ENCODE measurements around the gene MCF2L2. TPM values are rescaled to one million over a fixed set of nuclear protein-coding genes. Genes with fewer than 3 reads are reported as not detected.

Gene MCF2L2
- total and polyA plus RNA-seq, 9 donors = 0.09 to 0.56 (median 0.24) TPM

- no peak for DNase-seq
- H3K9me3 ChIP-seq (replicated peaks; ENCODE audit: control insufficient read depth, low read depth, low read length) = no peaks in the 10 kb centered on the region
- no peak overlapping the region for H3K27ac ChIP-seq (ENCODE audit: low read length)
- H3K4me3 ChIP-seq (ENCODE audit: low read length) = no peak overlapping the region
- no peaks in the 10 kb centered on the region for H3K27me3 ChIP-seq (ENCODE audit: control insufficient read depth, insufficient read depth, low read length)
- no CpG with 5 or more reads among the region's 2 CpGs for WGBS (ENCODE audit: insufficient coverage)
- peaks cover 2% of the 10 kb centered on the region for H3K4me1 ChIP-seq (ENCODE audit: control insufficient read depth, insufficient read depth, low read length)
- H3K36me3 ChIP-seq (ENCODE audit: control insufficient read depth, insufficient read depth, low read length) = no peaks in the 10 kb centered on the region
Observed at GRCh38 chr3:183464480-183464879, 36.1 kb upstream of the MCF2L2 start.

GRCh38 chr3:183460081-183461055 lies 31.9 kb upstream of the MCF2L2 start:
- Histone ChIP-seq H3K36me3 (ENCODE audit: control insufficient read depth, insufficient read depth, low read length) (no peaks in the 10 kb centered on the region), H3K27ac (ENCODE audit: low read length) (no peak overlapping the region), H3K9me3 (replicated peaks; ENCODE audit: control insufficient read depth, low read depth, low read length) (no peaks in the 10 kb centered on the region), H3K4me1 (ENCODE audit: control insufficient read depth, insufficient read depth, low read length) (no peaks in the 10 kb centered on the region), H3K4me3 (ENCODE audit: low read length) (no peak overlapping the region), H3K27me3 (ENCODE audit: control insufficient read depth, insufficient read depth, low read length) (no peaks in the 10 kb centered on the region)
- 78% methylated on average over 2 of the region's 7 CpGs for WGBS (ENCODE audit: insufficient coverage)
- DNase-seq = no peak

DNA sequence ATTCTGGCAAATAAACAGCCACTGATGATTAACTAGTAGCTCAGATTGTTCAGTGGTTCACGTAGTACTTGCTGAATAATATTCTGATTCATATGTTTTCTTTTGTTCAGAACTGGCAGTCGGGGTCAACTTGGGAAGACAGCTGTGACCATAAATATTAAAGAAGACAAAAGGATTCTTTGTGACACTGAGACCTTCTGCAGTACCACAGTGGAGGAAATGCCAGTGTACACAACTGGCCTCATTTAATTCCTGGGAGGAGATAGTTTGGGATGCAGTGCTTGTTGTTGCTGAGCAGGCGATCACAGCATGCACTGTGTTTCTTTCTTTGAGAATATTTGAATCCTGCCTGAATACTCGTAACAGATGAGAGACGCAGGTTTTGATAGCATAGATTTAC lies 26.7 kb upstream of the MCF2L2 start:
- no peak overlapping the region for H3K4me3 ChIP-seq (ENCODE audit: low read length)
- H3K4me1 ChIP-seq (ENCODE audit: control insufficient read depth, insufficient read depth, low read length) = peaks cover 6% of the 10 kb centered on the region
- peaks cover 12% of the 10 kb centered on the region for H3K36me3 ChIP-seq (ENCODE audit: control insufficient read depth, insufficient read depth, low read length)
- WGBS (ENCODE audit: insufficient coverage) = 67% methylated on average over 2 of the region's 5 CpGs
- peak overlapping the region; percentile 67 for H3K27ac ChIP-seq (ENCODE audit: low read length)
- DNase-seq = peak; percentile 71
- H3K9me3 ChIP-seq (replicated peaks; ENCODE audit: control insufficient read depth, low read depth, low read length) = no peaks in the 10 kb centered on the region
- no peaks in the 10 kb centered on the region for H3K27me3 ChIP-seq (ENCODE audit: control insufficient read depth, insufficient read depth, low read length)

DNA sequence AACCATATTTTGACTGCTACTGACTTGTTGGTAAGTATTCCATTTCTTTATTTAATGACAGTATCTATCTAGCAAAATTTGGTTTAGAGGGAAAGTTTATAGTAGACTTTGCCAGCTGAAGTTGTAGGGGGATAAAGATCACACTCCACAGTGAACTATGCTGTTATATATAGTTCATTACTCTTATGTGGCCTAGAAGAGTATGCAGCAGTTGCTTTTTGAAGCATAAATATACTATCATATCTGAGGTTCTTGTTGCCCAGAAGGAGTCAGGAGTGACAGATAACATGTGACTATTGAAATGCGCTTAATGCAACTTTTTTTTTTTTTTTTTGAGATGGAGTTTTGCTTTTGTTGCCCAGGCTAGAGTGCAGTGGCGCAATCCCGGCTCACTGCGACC lies 25.6 kb upstream of the MCF2L2 start:
- Histone ChIP-seq H3K4me3 (ENCODE audit: low read length) (no peak overlapping the region), H3K4me1 (ENCODE audit: control insufficient read depth, insufficient read depth, low read length) (peaks cover 6% of the 10 kb centered on the region), H3K36me3 (ENCODE audit: control insufficient read depth, insufficient read depth, low read length) (peaks cover 12% of the 10 kb centered on the region), H3K27me3 (ENCODE audit: control insufficient read depth, insufficient read depth, low read length) (no peaks in the 10 kb centered on the region), H3K9me3 (replicated peaks; ENCODE audit: control insufficient read depth, low read depth, low read length) (no peaks in the 10 kb centered on the region), H3K27ac (ENCODE audit: low read length) (peak overlapping the region; percentile 74)
- DNase-seq = no peak
- 90% methylated on average over 2 of the region's 4 CpGs for WGBS (ENCODE audit: insufficient coverage)

DNA sequence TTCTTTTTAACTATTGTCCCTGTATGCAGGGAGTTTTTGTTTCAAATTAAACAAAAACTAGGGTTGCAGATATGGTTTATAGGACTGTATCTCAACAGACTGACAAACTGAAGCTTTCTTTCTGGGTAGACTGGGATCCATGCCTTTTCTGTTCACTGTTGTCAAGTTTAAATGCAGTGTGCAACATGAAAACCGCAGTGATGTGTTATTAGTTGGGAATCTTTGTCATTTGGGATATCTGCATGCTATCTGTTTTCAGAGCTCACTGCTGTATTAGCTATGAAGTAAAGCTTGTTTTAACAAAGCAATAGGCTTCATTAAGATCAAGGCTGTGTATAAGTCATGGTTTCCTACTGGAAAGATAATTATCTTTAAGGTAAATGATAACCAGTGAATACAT lies 21.4 kb upstream of the MCF2L2 start:
- no peaks in the 10 kb centered on the region for H3K9me3 ChIP-seq (replicated peaks; ENCODE audit: control insufficient read depth, low read depth, low read length)
- peak overlapping the region; percentile 22 for H3K4me3 ChIP-seq (ENCODE audit: low read length)
- DNase-seq = no peak
- no peaks in the 10 kb centered on the region for H3K27me3 ChIP-seq (ENCODE audit: control insufficient read depth, insufficient read depth, low read length)
- peak overlapping the region; percentile 71 for H3K27ac ChIP-seq (ENCODE audit: low read length)
- peaks cover 6% of the 10 kb centered on the region for H3K4me1 ChIP-seq (ENCODE audit: control insufficient read depth, insufficient read depth, low read length)
- WGBS (ENCODE audit: insufficient coverage) = 50% methylated on average over 1 of the region's 1 CpG
- H3K36me3 ChIP-seq (ENCODE audit: control insufficient read depth, insufficient read depth, low read length) = peaks cover 8% of the 10 kb centered on the region

DNA sequence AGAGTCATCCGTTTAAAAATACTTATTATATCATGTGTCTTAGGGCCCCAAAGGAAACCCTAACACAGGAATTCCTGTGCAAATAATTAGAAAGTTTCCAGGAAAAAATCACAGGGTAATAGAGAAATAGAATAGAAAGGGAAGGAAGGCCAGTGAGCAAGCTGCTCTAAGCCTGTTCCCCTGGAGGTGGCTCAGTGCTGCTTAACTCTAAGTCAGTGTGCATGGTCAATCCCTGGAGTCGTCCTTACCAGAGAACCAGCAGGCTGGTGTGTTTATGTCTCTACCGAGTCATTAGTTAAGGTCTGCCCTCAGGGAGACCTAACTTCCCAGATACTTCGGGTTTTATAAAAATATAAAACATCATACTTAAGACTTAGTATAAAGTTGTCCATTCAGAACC lies 21.0 kb upstream of the MCF2L2 start:
- Histone ChIP-seq H3K27me3 (ENCODE audit: control insufficient read depth, insufficient read depth, low read length) (no peaks in the 10 kb centered on the region), H3K4me1 (ENCODE audit: control insufficient read depth, insufficient read depth, low read length) (peaks cover 6% of the 10 kb centered on the region), H3K4me3 (ENCODE audit: low read length) (peak overlapping the region; percentile 22), H3K36me3 (ENCODE audit: control insufficient read depth, insufficient read depth, low read length) (peaks cover 8% of the 10 kb centered on the region), H3K27ac (ENCODE audit: low read length) (peak overlapping the region; percentile 71), H3K9me3 (replicated peaks; ENCODE audit: control insufficient read depth, low read depth, low read length) (no peaks in the 10 kb centered on the region)
- peak; percentile 53 for DNase-seq
- no CpG with 5 or more reads among the region's 4 CpGs for WGBS (ENCODE audit: insufficient coverage)

- Histone ChIP-seq H3K27ac (ENCODE audit: low read length) (no peak overlapping the region), H3K9me3 (replicated peaks; ENCODE audit: control insufficient read depth, low read depth, low read length) (peaks cover 2% of the 10 kb centered on the region), H3K4me1 (ENCODE audit: control insufficient read depth, insufficient read depth, low read length) (peaks cover 3% of the 10 kb centered on the region), H3K27me3 (ENCODE audit: control insufficient read depth, insufficient read depth, low read length) (no peaks in the 10 kb centered on the region), H3K4me3 (ENCODE audit: low read length) (peak overlapping the region; percentile 93), H3K36me3 (ENCODE audit: control insufficient read depth, insufficient read depth, low read length) (peaks cover 6% of the 10 kb centered on the region)
- no peak for DNase-seq
- WGBS (ENCODE audit: insufficient coverage) = no CpG with 5 or more reads among the region's 3 CpGs
Observed at GRCh38 chr3:183448369-183449128, 20.1 kb upstream of the MCF2L2 start.

- DNase-seq = peak; percentile 93
Observed at GRCh38 chr3:183447206-183448001, 19.0 kb upstream of the MCF2L2 start.

GRCh38 chr3:183446838-183447205 lies 18.4 kb upstream of the MCF2L2 start:
- DNase-seq = no peak
- Histone ChIP-seq H3K4me3 (ENCODE audit: low read length) (peak overlapping the region; percentile 93), H3K27me3 (ENCODE audit: control insufficient read depth, insufficient read depth, low read length) (no peaks in the 10 kb centered on the region), H3K4me1 (ENCODE audit: control insufficient read depth, insufficient read depth, low read length) (peaks cover 2% of the 10 kb centered on the region), H3K36me3 (ENCODE audit: control insufficient read depth, insufficient read depth, low read length) (peaks cover 2% of the 10 kb centered on the region), H3K27ac (ENCODE audit: low read length) (peak overlapping the region; percentile 94), H3K9me3 (replicated peaks; ENCODE audit: control insufficient read depth, low read depth, low read length) (peaks cover 7% of the 10 kb centered on the region)
- no CpG with 5 or more reads among the region's 2 CpGs for WGBS (ENCODE audit: insufficient coverage)

More at GRCh38 chr3:183447206-183448001, 19.0 kb upstream of the MCF2L2 start:
- WGBS (ENCODE audit: insufficient coverage) = under 1% methylated on average over 51 of the region's 54 CpGs
- peak overlapping the region; percentile 94 for H3K27ac ChIP-seq (ENCODE audit: low read length)
- peaks cover 6% of the 10 kb centered on the region for H3K36me3 ChIP-seq (ENCODE audit: control insufficient read depth, insufficient read depth, low read length)
- peak overlapping the region; percentile 93 for H3K4me3 ChIP-seq (ENCODE audit: low read length)
- H3K27me3 ChIP-seq (ENCODE audit: control insufficient read depth, insufficient read depth, low read length) = no peaks in the 10 kb centered on the region
- peaks cover 7% of the 10 kb centered on the region for H3K9me3 ChIP-seq (replicated peaks; ENCODE audit: control insufficient read depth, low read depth, low read length)
- peaks cover 2% of the 10 kb centered on the region for H3K4me1 ChIP-seq (ENCODE audit: control insufficient read depth, insufficient read depth, low read length)
